B cell (primary cell): Measurements from ENCODE around the gene MIPEP. TPM values are rescaled to one million over a fixed set of nuclear protein-coding genes. Genes with fewer than 3 reads are reported as not detected.

Source experiments
- ATAC-seq: fragments of 200-7000 bp; cut with Tn5 transposase; one replicate; pipeline ENCODE4 v1.10.0; 2021; ENCODE audit warnings: low read depth, mild to moderate bottlenecking, moderate number of reproducible peaks, moderate library complexity
- CTCF ChIA-PET: fragments of 350-600 bp; sonication (Branson Sonifier 250); formaldehyde crosslinking; loops from one replicate; lab custom pipeline; 2021; ENCODE audit warnings: antibody characterized with exemption, inconsistent platforms; lab: Charles Lee
- POLR2A ChIA-PET: fragments of 350-600 bp; sonication (Branson Sonifier 250); formaldehyde crosslinking; loops from one replicate; lab custom pipeline; 2021; ENCODE audit warnings: antibody characterized with exemption; lab: Charles Lee
- DNase-seq: peaks from one replicate; pipeline ENCODE4 v3.0.0; 2013
- H2AFZ ChIP-seq: 2 replicates; pipeline ENCODE4 v1.6.1; 2012; ENCODE audit warnings: mild to moderate bottlenecking, low read depth, low read length; ENCODE audit not compliant: insufficient read depth, poor library complexity, severe bottlenecking
- H3K27ac ChIP-seq, 2 donors: 1 replicate in 1 of 2; 2 replicates in 1 of 2; pipeline ENCODE4 v1.5.1; 2012 to 2013; ENCODE audit warnings: low read length in 2 of 2, mild to moderate bottlenecking in 2 of 2, moderate library complexity in 1 of 2
- H3K27me3 ChIP-seq, 4 experiments: fragments of 200-600 bp in 1 of 4; sonication (generic) in 1 of 4; replicated peaks in 1 of 4; 1 replicate in 2 of 4; 2 replicates in 2 of 4; pipeline versions ENCODE4 v1.6.1 to v1.7.0; 2013 to 2016; ENCODE audit warnings: low read length in 3 of 4, mild to moderate bottlenecking in 2 of 4, mixed read lengths in 1 of 4, moderate library complexity in 1 of 4; ENCODE audit not compliant: insufficient read depth in 4 of 4, control insufficient read depth in 3 of 4; ENCODE audit errors: control extremely low read depth in 1 of 4
- H3K36me3 ChIP-seq, 2 experiments: replicated peaks in 1 of 2; 1 replicate in 1 of 2; 2 replicates in 1 of 2; pipeline versions ENCODE4 v1.6.1 to v1.7.1; 2013; ENCODE audit warnings: low read length in 1 of 2; ENCODE audit not compliant: insufficient read depth in 2 of 2, control insufficient read depth in 1 of 2; ENCODE audit errors: control extremely low read depth in 1 of 2, extremely low read depth in 1 of 2
- H3K4me1 ChIP-seq, 2 donors: fragments of 200-600 bp in 1 of 2; sonication (generic) in 1 of 2; 1 replicate in 1 of 2; 2 replicates in 1 of 2; pipeline versions ENCODE4 v1.5.1 to v1.6.1; 2013 to 2017; ENCODE audit warnings: low read length in 2 of 2; ENCODE audit not compliant: control insufficient read depth in 2 of 2, insufficient read depth in 2 of 2
- H3K4me2 ChIP-seq: replicated peaks from 2 replicates; pipeline ENCODE3; 2012; ENCODE audit warnings: mild to moderate bottlenecking, low read depth, low read length; ENCODE audit not compliant: poor library complexity, severe bottlenecking
- H3K4me3 ChIP-seq, 5 experiments: fragments of 200-600 bp in 1 of 5; sonication (generic) in 1 of 5; 1 replicate in 3 of 5; 2 replicates in 2 of 5; pipeline versions ENCODE4 v1.5.1 to v1.7.0; 2011 to 2016; ENCODE audit warnings: low read length in 4 of 5, mild to moderate bottlenecking in 4 of 5, low read depth in 2 of 5, control low read depth in 1 of 5, moderate library complexity in 1 of 5; ENCODE audit not compliant: insufficient read depth in 1 of 5; ENCODE audit errors: control extremely low read depth in 1 of 5, extremely low read depth in 1 of 5
- H3K79me2 ChIP-seq: fragments of 200-600 bp; sonication (generic); one replicate; pipeline ENCODE4 v1.6.0; 2016; ENCODE audit warnings: low read length; ENCODE audit not compliant: control insufficient read depth, insufficient read depth
- H3K9ac ChIP-seq: fragments of 200-600 bp; sonication (generic); 2 replicates; pipeline ENCODE4 v1.6.1; 2017; ENCODE audit warnings: mild to moderate bottlenecking, low read length, moderate library complexity
- H3K9me3 ChIP-seq, 3 donors: one replicate each; pipeline versions ENCODE4 v1.6.1 to v1.7.1; 2013; ENCODE audit warnings: low read length in 2 of 3; ENCODE audit not compliant: control insufficient read depth in 2 of 3, insufficient read depth in 1 of 3; ENCODE audit errors: control extremely low read depth in 1 of 3
- H4K20me1 ChIP-seq: 2 replicates; pipeline ENCODE4 v1.6.0; 2012; ENCODE audit warnings: mild to moderate bottlenecking, low read length; ENCODE audit not compliant: insufficient read depth, control insufficient read depth, poor library complexity, severe bottlenecking
- H3K27ac Mint-ChIP-seq: one replicate; pipeline ENCODE4 v1.8.0; 2021; ENCODE audit warnings: mixed read lengths
- H3K27me3 Mint-ChIP-seq: one replicate; pipeline ENCODE4 v1.8.0; 2021; ENCODE audit warnings: mixed read lengths
- H3K4me1 Mint-ChIP-seq: one replicate; pipeline ENCODE4 v1.8.0; 2021; ENCODE audit warnings: mixed read lengths
- H3K4me3 Mint-ChIP-seq: one replicate; pipeline ENCODE4 v1.8.0; 2021; ENCODE audit warnings: mixed read lengths
- H3K9me3 Mint-ChIP-seq: one replicate; pipeline ENCODE4 v1.8.0; 2022; ENCODE audit warnings: mixed read lengths; ENCODE audit not compliant: insufficient read depth
- CTCF ChIP-seq: fragments of 200-600 bp; IDR thresholded peaks from one replicate; pipeline ENCODE4 v1.8.0; 2022; ENCODE audit warnings: antibody characterized with exemption, mild to moderate bottlenecking
- EZH2 ChIP-seq: IDR thresholded peaks from 2 replicates; pipeline ENCODE4 v1.6.1; 2012; ENCODE audit warnings: borderline replicate concordance, low read depth, mild to moderate bottlenecking, moderate library complexity, low read length; ENCODE audit not compliant: insufficient read depth, poor library complexity, severe bottlenecking
- WGBS: methylation state at CpG from one replicate; pipeline ENCODE4 v1.1.5; 2013; ENCODE audit warnings: missing lambda C conversion rate; ENCODE audit not compliant: insufficient coverage; 5-methylcytosine and 5-hydroxymethylcytosine counted together
- intact Hi-C: fragments of 100-400 bp; cut with micrococcal nuclease; formaldehyde crosslinking; loops from one replicate; pipeline ENCODE4 v1.10.0; 2022
- polyA plus RNA-seq: library from polyadenylated mRNA; depleted of rRNA; stranded (reverse); fragments of >200 nt; gene quantifications from 2 replicates; pipeline ENCODE4 v1.2.3, GENCODE V29; 2012
- total RNA-seq, 2 donors: library from RNA; stranded (reverse); fragments of 120-200 nt in 1 of 2; gene quantifications; 1 replicate in 1 of 2; 2 replicates in 1 of 2; pipeline versions ENCODE4 v1.2.3 to v1.2.4, GENCODE V29; 2013 to 2022

Gene MIPEP
- total and polyA plus RNA-seq, 2 donors (not counting 1 experiment from before 2014, with no cell fraction given): 6.2 to 16.9 TPM

- DNase-seq (no peak), ATAC-seq (no peak)
- ChIA-PET CTCF (interaction anchor here (0.9 to 2.6 kb wide), 3 partner anchors 14 to 37 kb away, joined by 3 to 21 read pairs (median 5); no protein-coding TSS in a partner anchor), POLR2A (no interaction called here)
- peak overlapping the region; percentile 19 for H3K4me2 ChIP-seq
- Mint-ChIP-seq H3K27ac (no peak overlapping the region), H3K27me3 (no peaks in the 10 kb centered on the region), H3K9me3 (no peaks in the 10 kb centered on the region), H3K4me1 (peaks cover 53% of the 10 kb centered on the region), H3K4me3 (peak overlapping the region; percentile 7)
- TF ChIP-seq CTCF: no peak
- no peak for TF ChIP-seq EZH2
- no peak overlapping the region for H3K27ac ChIP-seq
- no peak overlapping the region for H3K4me3 ChIP-seq
- peaks cover 4% of the 10 kb centered on the region for H4K20me1 ChIP-seq
- H3K36me3 ChIP-seq: no peaks in the 10 kb centered on the region
- H3K4me1 ChIP-seq: peaks cover 45 to 48% of the 10 kb centered on the region in 2 donors
- no peaks in the 10 kb centered on the region for H3K27me3 ChIP-seq
- intact Hi-C loops: no loop called here
- H3K79me2 ChIP-seq: no peaks in the 10 kb centered on the region
- no CpG with 5 or more reads among the region's 2 CpGs for WGBS
- H3K9me3 ChIP-seq: no peaks in the 10 kb centered on the region
- no peak overlapping the region for H3K9ac ChIP-seq
- no peak overlapping the region for H2AFZ ChIP-seq
Observed at GRCh38 chr13:23847497-23847896, 41.7 kb downstream of the MIPEP start.

- Histone ChIP-seq H3K4me1 (peaks cover 45 to 48% of the 10 kb centered on the region in 2 donors), H3K4me3 (peak overlapping the region in 1 of 5 experiments; percentile 26), H2AFZ (no peak overlapping the region), H3K4me2 (peak overlapping the region; percentile 57), H3K27me3 (no peaks in the 10 kb centered on the region), H3K27ac (no peak overlapping the region), H3K79me2 (no peaks in the 10 kb centered on the region), H3K9ac (no peak overlapping the region), H4K20me1 (peaks cover 4% of the 10 kb centered on the region), H3K9me3 (no peaks in the 10 kb centered on the region), H3K36me3 (peaks cover 0 to 4% of the 10 kb centered on the region in 2 experiments)
- Mint-ChIP-seq H3K27me3 (no peaks in the 10 kb centered on the region), H3K27ac (no peak overlapping the region), H3K4me3 (peak overlapping the region; percentile 56), H3K9me3 (no peaks in the 10 kb centered on the region), H3K4me1 (peaks cover 53% of the 10 kb centered on the region)
- ChIA-PET POLR2A (interaction anchor here (0.7 kb wide), 1 partner anchor 370 kb away, joined by 3 read pairs; no protein-coding TSS in a partner anchor), CTCF (interaction anchor here (0.6 to 2.0 kb wide), 3 partner anchors 34 to 104 kb away, joined by 3 to 8 read pairs (median 3); no protein-coding TSS in a partner anchor)
- ATAC-seq: no peak
- intact Hi-C loops: loop anchor here (2.0 kb wide), 1 partner anchor 38 kb away; no protein-coding TSS in a partner anchor
- no CpG with 5 or more reads among the region's 5 CpGs for WGBS
- TF ChIP-seq EZH2: no peak
- no peak for TF ChIP-seq CTCF
- peak; percentile 16 for DNase-seq
Observed at GRCh38 chr13:23845105-23845725, 44.0 kb downstream of the MIPEP start.
